Calu3 (cell line): ENCODE measurements around the gene BCAS3. TPM values are rescaled to one million over a fixed set of nuclear protein-coding genes. Genes with fewer than 3 reads are reported as not detected.

Experiments
- BruUV-seq: library from RNA; stranded (reverse); fragments of 400-500 nt; replicated peaks from 2 replicates; lab custom pipeline; 2021; lab: Mats Ljungman, UMichigan
- CTCF ChIA-PET: fragments of 300-600 bp; sonication (Branson Sonifier 250); formaldehyde crosslinking; loops from one replicate; lab custom pipeline; 2022; ENCODE audit warnings: antibody characterized with exemption; lab: Charles Lee
- DNase-seq: peaks from one replicate; pipeline ENCODE4 v3.0.0; 2022
- H3K27ac Mint-ChIP-seq: one replicate; pipeline ENCODE4 v1.8.0; 2022; ENCODE audit warnings: mixed read lengths; ENCODE audit not compliant: unreplicated experiment
- H3K27me3 Mint-ChIP-seq: one replicate; pipeline ENCODE4 v1.8.0; 2022; ENCODE audit warnings: mixed read lengths; ENCODE audit not compliant: unreplicated experiment
- H3K36me3 Mint-ChIP-seq: one replicate; pipeline ENCODE4 v1.8.0; 2022; ENCODE audit warnings: mild to moderate bottlenecking, moderate library complexity, mixed read lengths; ENCODE audit not compliant: insufficient read depth, unreplicated experiment
- H3K4me1 Mint-ChIP-seq: one replicate; pipeline ENCODE4 v1.8.0; 2022; ENCODE audit warnings: mild to moderate bottlenecking, low read depth, mixed read lengths; ENCODE audit not compliant: unreplicated experiment
- H3K4me3 Mint-ChIP-seq: one replicate; pipeline ENCODE4 v1.8.0; 2022; ENCODE audit warnings: mild to moderate bottlenecking, low read depth, moderate library complexity, mixed read lengths; ENCODE audit not compliant: unreplicated experiment
- H3K9me3 Mint-ChIP-seq: one replicate; pipeline ENCODE4 v1.8.0; 2022; ENCODE audit warnings: low read depth, mixed read lengths; ENCODE audit not compliant: unreplicated experiment
- intact Hi-C: fragments of 100-400 bp; cut with micrococcal nuclease; formaldehyde crosslinking; loops from one replicate; pipeline ENCODE4 v1.10.0; 2022; ENCODE audit not compliant: unreplicated experiment
- total RNA-seq: library from RNA; stranded (reverse); gene quantifications from 2 replicates; pipeline ENCODE4 v1.2.3, GENCODE V29; 2022
- TF ChIP-seq, protein P1 (sequence below): fragments of 200-600 bp; IDR thresholded peaks from one replicate; pipeline ENCODE4 v1.8.0; 2022; ENCODE audit warnings: antibody characterized with exemption; ENCODE audit not compliant: unreplicated experiment

The BCAS3 gene
- total RNA-seq, 1 experiment from 2014 or later, result 10.9 TPM

DNA sequence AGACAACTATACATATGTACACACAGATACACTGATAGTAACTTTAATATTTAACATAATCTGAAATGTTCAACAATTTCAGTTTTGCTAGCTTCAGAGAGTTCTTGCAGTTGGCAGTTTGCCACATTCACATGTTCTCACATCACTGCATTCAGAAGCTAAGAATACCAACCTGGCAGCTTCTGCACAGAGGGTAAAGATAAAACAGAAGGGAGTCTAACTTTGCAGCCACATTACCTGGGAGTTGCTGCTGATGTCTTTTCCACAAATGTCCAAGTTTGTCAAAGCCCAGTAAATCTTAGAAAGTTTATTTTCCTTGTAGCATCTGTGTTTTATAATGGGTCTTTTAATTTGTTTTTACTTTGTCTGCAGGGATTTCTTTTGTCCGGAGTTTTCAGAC is 332.0 kb downstream of the BCAS3 start:
- Mint-ChIP-seq H3K36me3 (no peaks in the 10 kb centered on the region), H3K9me3 (no peaks in the 10 kb centered on the region), H3K27me3 (no peaks in the 10 kb centered on the region), H3K4me1 (no peaks in the 10 kb centered on the region), H3K27ac (no peak overlapping the region), H3K4me3 (no peak overlapping the region)
- TF ChIP-seq, protein P1, sequence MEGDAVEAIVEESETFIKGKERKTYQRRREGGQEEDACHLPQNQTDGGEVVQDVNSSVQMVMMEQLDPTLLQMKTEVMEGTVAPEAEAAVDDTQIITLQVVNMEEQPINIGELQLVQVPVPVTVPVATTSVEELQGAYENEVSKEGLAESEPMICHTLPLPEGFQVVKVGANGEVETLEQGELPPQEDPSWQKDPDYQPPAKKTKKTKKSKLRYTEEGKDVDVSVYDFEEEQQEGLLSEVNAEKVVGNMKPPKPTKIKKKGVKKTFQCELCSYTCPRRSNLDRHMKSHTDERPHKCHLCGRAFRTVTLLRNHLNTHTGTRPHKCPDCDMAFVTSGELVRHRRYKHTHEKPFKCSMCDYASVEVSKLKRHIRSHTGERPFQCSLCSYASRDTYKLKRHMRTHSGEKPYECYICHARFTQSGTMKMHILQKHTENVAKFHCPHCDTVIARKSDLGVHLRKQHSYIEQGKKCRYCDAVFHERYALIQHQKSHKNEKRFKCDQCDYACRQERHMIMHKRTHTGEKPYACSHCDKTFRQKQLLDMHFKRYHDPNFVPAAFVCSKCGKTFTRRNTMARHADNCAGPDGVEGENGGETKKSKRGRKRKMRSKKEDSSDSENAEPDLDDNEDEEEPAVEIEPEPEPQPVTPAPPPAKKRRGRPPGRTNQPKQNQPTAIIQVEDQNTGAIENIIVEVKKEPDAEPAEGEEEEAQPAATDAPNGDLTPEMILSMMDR, result no peak
- no peak for DNase-seq
- no TSS peak for BruUV-seq
- CTCF ChIA-PET, result interaction anchor here (0.7 kb wide), 1 partner anchor 20 kb away, joined by 6 read pairs; no protein-coding TSS in a partner anchor
- intact Hi-C loops, result no loop called here

GRCh38 chr17:61010661-61011170 is 333.1 kb downstream of the BCAS3 start:
- intact Hi-C loops, result no loop called here
- DNase-seq, result no peak
- no peaks in the 10 kb centered on the region for H3K9me3 Mint-ChIP-seq
- no peaks in the 10 kb centered on the region for H3K27me3 Mint-ChIP-seq
- H3K36me3 Mint-ChIP-seq, result no peaks in the 10 kb centered on the region
- CTCF ChIA-PET, result no interaction called here
- BruUV-seq, result no TSS peak
- no peak overlapping the region for H3K27ac Mint-ChIP-seq
- no peaks in the 10 kb centered on the region for H3K4me1 Mint-ChIP-seq
- TF ChIP-seq, protein P1, result no peak
- H3K4me3 Mint-ChIP-seq, result no peak overlapping the region

- H3K36me3 Mint-ChIP-seq, result no peaks in the 10 kb centered on the region
- intact Hi-C loops, result no loop called here
- no peaks in the 10 kb centered on the region for H3K27me3 Mint-ChIP-seq
- H3K27ac Mint-ChIP-seq, result no peak overlapping the region
- H3K4me3 Mint-ChIP-seq, result no peak overlapping the region
- BruUV-seq, result no TSS peak
- no peak for DNase-seq
- no peaks in the 10 kb centered on the region for H3K4me1 Mint-ChIP-seq
- TF ChIP-seq, protein P1, result no peak
- CTCF ChIA-PET, result no interaction called here
- H3K9me3 Mint-ChIP-seq, result no peaks in the 10 kb centered on the region
These were observed 333.6 kb downstream of the BCAS3 start for GRCh38 chr17:61011251-61011650.

DNA sequence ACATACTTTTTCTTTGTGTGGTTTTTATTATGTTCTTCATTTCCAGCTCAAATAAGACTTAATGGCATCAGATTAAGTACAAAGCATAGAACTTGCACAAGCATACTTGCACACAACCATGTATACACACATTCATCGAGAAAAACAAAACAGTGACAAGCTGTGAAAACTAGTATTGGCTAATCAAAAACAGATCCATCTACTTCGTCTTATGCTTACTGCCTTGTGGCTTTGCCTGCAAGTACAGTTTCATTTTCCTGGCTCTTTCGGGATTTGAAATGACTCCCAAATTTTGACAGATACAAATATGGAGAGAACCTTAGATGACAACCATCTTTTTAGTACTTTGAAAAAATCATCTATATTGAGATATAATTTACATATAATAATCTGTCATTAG is 338.3 kb downstream of the BCAS3 start:
- CTCF ChIA-PET, result no interaction called here
- no TSS peak for BruUV-seq
- TF ChIP-seq, protein P1, result no peak

More for the DNA sequence above, 338.3 kb downstream of the BCAS3 start:
- Mint-ChIP-seq H3K36me3 (no peaks in the 10 kb centered on the region), H3K9me3 (no peaks in the 10 kb centered on the region), H3K4me3 (no peak overlapping the region), H3K4me1 (no peaks in the 10 kb centered on the region), H3K27ac (no peak overlapping the region), H3K27me3 (no peaks in the 10 kb centered on the region)
- intact Hi-C loops, result no loop called here
- no peak for DNase-seq
